ENCODE data around the gene SAFB. TPM values are rescaled to one million over a fixed set of nuclear protein-coding genes. Genes with fewer than 3 reads are reported as not detected.

SAFB gene
- total RNA-seq, 4 donors from 2014 or later = 40.5 to 80.1 (median 59.2) TPM

- Histone ChIP-seq H3K36me3 (peaks cover 50 to 93% (median 80%) of the 10 kb centered on the region in 3 donors), H3K4me1 (no peaks in the 10 kb centered on the region), H3K9me3 (no peaks in the 10 kb centered on the region), H3K4me3 (no peak overlapping the region), H3K27me3 (no peaks in the 10 kb centered on the region), H3K27ac (no peak overlapping the region)
- WGBS, 2 donors = 79 to 92% methylated on average over 6 to 7 of the region's 10 CpGs
- intact Hi-C loops (cut with DNase I) = no loop called here
- TF ChIP-seq POLR2A (IDR thresholded peaks at IDR 0.05) (no peak), CTCF (IDR thresholded peaks at IDR 0.05) (no peak)
- DNase-seq = no peak
Observed at GRCh38 chr19:5652261-5652660, 29.4 kb downstream of the SAFB start.

GRCh38 chr19:5654931-5655330 is 32.0 kb downstream of the SAFB start:
- H3K4me3 ChIP-seq = no peak overlapping the region
- H3K4me1 ChIP-seq = no peaks in the 10 kb centered on the region
- H3K36me3 ChIP-seq = peaks cover 57 to 100% (median 88%) of the 10 kb centered on the region in 3 donors
- DNase-seq = no peak
- H3K27me3 ChIP-seq = no peaks in the 10 kb centered on the region
- no peak for TF ChIP-seq CTCF (IDR thresholded peaks at IDR 0.05)
- no peak for TF ChIP-seq POLR2A (IDR thresholded peaks at IDR 0.05)
- H3K9me3 ChIP-seq = no peaks in the 10 kb centered on the region
- H3K27ac ChIP-seq = no peak overlapping the region
- intact Hi-C loops (cut with DNase I) = no loop called here
- 90 to 91% methylated on average over 5 of the region's 5 CpGs for WGBS, 2 donors

GRCh38 chr19:5655412-5655811 is 32.5 kb downstream of the SAFB start:
- no peak overlapping the region for H3K27ac ChIP-seq
- H3K4me3 ChIP-seq = no peak overlapping the region
- H3K36me3 ChIP-seq = peaks cover 53 to 100% (median 83%) of the 10 kb centered on the region in 3 donors
- intact Hi-C loops (cut with DNase I) = no loop called here
- H3K4me1 ChIP-seq = no peaks in the 10 kb centered on the region
- H3K27me3 ChIP-seq = no peaks in the 10 kb centered on the region
- H3K9me3 ChIP-seq = no peaks in the 10 kb centered on the region
- TF ChIP-seq CTCF (IDR thresholded peaks at IDR 0.05) = no peak
- no peak for TF ChIP-seq POLR2A (IDR thresholded peaks at IDR 0.05)
- WGBS, 2 donors = 91% methylated on average over 5 of the region's 5 CpGs
- DNase-seq = no peak

- intact Hi-C loops (cut with DNase I) = no loop called here
- no peak for DNase-seq
- Histone ChIP-seq H3K36me3 (peaks cover 63 to 100% (median 88%) of the 10 kb centered on the region in 3 donors), H3K4me3 (no peak overlapping the region), H3K27me3 (no peaks in the 10 kb centered on the region), H3K4me1 (no peaks in the 10 kb centered on the region), H3K27ac (no peak overlapping the region), H3K9me3 (no peaks in the 10 kb centered on the region)
- TF ChIP-seq CTCF (IDR thresholded peaks at IDR 0.05) (no peak), POLR2A (IDR thresholded peaks at IDR 0.05) (no peak)
- WGBS, 2 donors = 96 to 98% methylated on average over 12 to 23 of the region's 42 CpGs
Observed at GRCh38 chr19:5661483-5661882, 38.6 kb downstream of the SAFB start.

- Histone ChIP-seq H3K27ac (no peak overlapping the region), H3K4me1 (no peaks in the 10 kb centered on the region), H3K9me3 (no peaks in the 10 kb centered on the region), H3K27me3 (no peaks in the 10 kb centered on the region), H3K4me3 (no peak overlapping the region), H3K36me3 (peaks cover 58 to 100% (median 88%) of the 10 kb centered on the region in 3 donors)
- TF ChIP-seq CTCF (IDR thresholded peaks at IDR 0.05) (no peak), POLR2A (IDR thresholded peaks at IDR 0.05) (no peak)
- WGBS, 2 donors = 88 to 93% methylated on average over 9 to 17 of the region's 17 CpGs
- DNase-seq = no peak
- intact Hi-C loops (cut with DNase I) = no loop called here
Observed at GRCh38 chr19:5663904-5664303, 41.0 kb downstream of the SAFB start.

Data from esophagus squamous epithelium (tissue), 5 donors.